ENCODE results near the gene TGM3. TPM values are rescaled to one million over a fixed set of nuclear protein-coding genes. Genes with fewer than 3 reads are reported as not detected.
"Not testable (repeated sequence)": the region's sequence is repeated elsewhere in the genome, so short reads cannot be mapped to it uniquely, and the experiment has no call there.

The TGM3 gene
- total and polyA plus RNA-seq, 7 experiments from 2014 or later, result not detected

- Histone ChIP-seq H3K27ac (ENCODE audit: low read depth, low read length) (no peak overlapping the region), H3K9me3 (ENCODE audit: control insufficient read depth in 2 of 3, low read length in 3 of 3) (no peaks in the 10 kb centered on the region), H3K36me3 (ENCODE audit: control insufficient read depth in 2 of 3, insufficient read depth in 3 of 3, low read length in 3 of 3) (no peaks in the 10 kb centered on the region), H3K4me1 (ENCODE audit: control insufficient read depth in 2 of 2, insufficient read depth in 2 of 2, low read length in 2 of 2) (no peaks in the 10 kb centered on the region), H3K27me3 (ENCODE audit: control insufficient read depth in 2 of 2, insufficient read depth in 2 of 2, low read length in 2 of 2) (no peaks in the 10 kb centered on the region), H3K4me3 (ENCODE audit: low read length) (no peak overlapping the region)
- intact Hi-C loops (cut with micrococcal nuclease), result no loop called here
- POLR2A ChIA-PET, result no interaction called here
- Mint-ChIP-seq H3K9me3 (no peaks in the 10 kb centered on the region), H3K36me3 (no peaks in the 10 kb centered on the region), H3K4me1 (peaks cover 0 to 15% (median 0%) of the 10 kb centered on the region in 7 donors), H3K27me3 (peaks cover 7 to 26% (median 24%) of the 10 kb centered on the region in 5 donors), H3K27ac (no peak overlapping the region), H3K4me3 (no peak overlapping the region)
- DNase-seq (no peak), ATAC-seq (peak; percentile 42)
- CTCF ChIA-PET, result no interaction called here
These were observed 39.8 kb upstream of the TGM3 start for GRCh38 chr20:2255926-2256531.

GRCh38 chr20:2259731-2260130, 36.1 kb upstream of the TGM3 start:
- intact Hi-C loops (cut with micrococcal nuclease), result loop anchor here in 1 of 2 donors (1.0 kb wide), 1 partner anchor 22 kb away; no protein-coding TSS in a partner anchor
- DNase-seq, result no peak
- no peaks in the 10 kb centered on the region for H3K36me3 ChIP-seq (ENCODE audit: control insufficient read depth in 2 of 3, insufficient read depth in 3 of 3, low read length in 3 of 3)
- no peak overlapping the region for H3K27ac ChIP-seq (ENCODE audit: low read depth, low read length)
- Mint-ChIP-seq H3K4me1 (peaks cover 0 to 11% (median 0%) of the 10 kb centered on the region in 7 donors), H3K27me3 (peaks cover 2 to 24% (median 14%) of the 10 kb centered on the region in 5 donors), H3K36me3 (no peaks in the 10 kb centered on the region), H3K9me3 (no peaks in the 10 kb centered on the region), H3K27ac (no peak overlapping the region), H3K4me3 (no peak overlapping the region)
- no peaks in the 10 kb centered on the region for H3K4me1 ChIP-seq (ENCODE audit: control insufficient read depth in 2 of 2, insufficient read depth in 2 of 2, low read length in 2 of 2)
- ATAC-seq, result no peak
- H3K27me3 ChIP-seq (ENCODE audit: control insufficient read depth in 2 of 2, insufficient read depth in 2 of 2, low read length in 2 of 2), result no peaks in the 10 kb centered on the region
- no peak overlapping the region for H3K4me3 ChIP-seq (ENCODE audit: low read length)
- ChIA-PET CTCF (no interaction called here), POLR2A (no interaction called here)
- H3K9me3 ChIP-seq (ENCODE audit: control insufficient read depth in 2 of 3, low read length in 3 of 3), result no peaks in the 10 kb centered on the region

- ATAC-seq (no peak), DNase-seq (no peak)
- Mint-ChIP-seq H3K27ac (no peak overlapping the region), H3K4me1 (peaks cover 0 to 8% (median 0%) of the 10 kb centered on the region in 7 donors), H3K36me3 (no peaks in the 10 kb centered on the region), H3K4me3 (no peak overlapping the region), H3K27me3 (peaks cover 2 to 22% (median 14%) of the 10 kb centered on the region in 5 donors), H3K9me3 (no peaks in the 10 kb centered on the region)
- POLR2A ChIA-PET, result no interaction called here
- H3K4me3 ChIP-seq (ENCODE audit: low read length), result no peak overlapping the region
- no peaks in the 10 kb centered on the region for H3K27me3 ChIP-seq (ENCODE audit: control insufficient read depth in 2 of 2, insufficient read depth in 2 of 2, low read length in 2 of 2)
- no peaks in the 10 kb centered on the region for H3K4me1 ChIP-seq (ENCODE audit: control insufficient read depth in 2 of 2, insufficient read depth in 2 of 2, low read length in 2 of 2)
- H3K27ac ChIP-seq (ENCODE audit: low read depth, low read length), result no peak overlapping the region
- CTCF ChIA-PET, result no interaction called here
- no peaks in the 10 kb centered on the region for H3K36me3 ChIP-seq (ENCODE audit: control insufficient read depth in 2 of 3, insufficient read depth in 3 of 3, low read length in 3 of 3)
- intact Hi-C loops (cut with micrococcal nuclease), result no loop called here
- no peaks in the 10 kb centered on the region for H3K9me3 ChIP-seq (ENCODE audit: control insufficient read depth in 2 of 3, low read length in 3 of 3)
These were observed 35.6 kb upstream of the TGM3 start for GRCh38 chr20:2260250-2260649.

GRCh38 chr20:2261046-2261485, 34.7 kb upstream of the TGM3 start:
- no peaks in the 10 kb centered on the region for H3K27me3 ChIP-seq (ENCODE audit: control insufficient read depth in 2 of 2, insufficient read depth in 2 of 2, low read length in 2 of 2)
- H3K4me3 ChIP-seq (ENCODE audit: low read length), result no peak overlapping the region
- no peaks in the 10 kb centered on the region for H3K36me3 ChIP-seq (ENCODE audit: control insufficient read depth in 2 of 3, insufficient read depth in 3 of 3, low read length in 3 of 3)
- H3K4me1 ChIP-seq (ENCODE audit: control insufficient read depth in 2 of 2, insufficient read depth in 2 of 2, low read length in 2 of 2), result no peaks in the 10 kb centered on the region
- H3K4me1 Mint-ChIP-seq, result peaks cover 0 to under 1% (median 0%) of the 10 kb centered on the region in 7 donors
- ChIA-PET CTCF (no interaction called here), POLR2A (no interaction called here)
- H3K36me3 Mint-ChIP-seq, result no peaks in the 10 kb centered on the region
- DNase-seq (no peak), ATAC-seq (no peak)
- intact Hi-C loops (cut with micrococcal nuclease), result no loop called here
- H3K27ac ChIP-seq (ENCODE audit: low read depth, low read length), result no peak overlapping the region
- H3K9me3 Mint-ChIP-seq, result no peaks in the 10 kb centered on the region
- no peaks in the 10 kb centered on the region for H3K9me3 ChIP-seq (ENCODE audit: control insufficient read depth in 2 of 3, low read length in 3 of 3)
- no peak overlapping the region for H3K27ac Mint-ChIP-seq
- H3K27me3 Mint-ChIP-seq, result peaks cover 2 to 27% (median 19%) of the 10 kb centered on the region in 5 donors
- no peak overlapping the region for H3K4me3 Mint-ChIP-seq

GRCh38 chr20:2261629-2262028, 34.2 kb upstream of the TGM3 start:
- Histone ChIP-seq H3K27me3 (ENCODE audit: control insufficient read depth in 2 of 2, insufficient read depth in 2 of 2, low read length in 2 of 2) (no peaks in the 10 kb centered on the region), H3K4me1 (ENCODE audit: control insufficient read depth in 2 of 2, insufficient read depth in 2 of 2, low read length in 2 of 2) (no peaks in the 10 kb centered on the region), H3K27ac (ENCODE audit: low read depth, low read length) (no peak overlapping the region), H3K4me3 (ENCODE audit: low read length) (no peak overlapping the region), H3K36me3 (ENCODE audit: control insufficient read depth in 2 of 3, insufficient read depth in 3 of 3, low read length in 3 of 3) (no peaks in the 10 kb centered on the region), H3K9me3 (ENCODE audit: control insufficient read depth in 2 of 3, low read length in 3 of 3) (no peaks in the 10 kb centered on the region)
- Mint-ChIP-seq H3K36me3 (no peaks in the 10 kb centered on the region), H3K4me3 (no peak overlapping the region), H3K27ac (no peak overlapping the region), H3K4me1 (no peaks in the 10 kb centered on the region), H3K9me3 (no peaks in the 10 kb centered on the region), H3K27me3 (peaks cover 6 to 31% (median 23%) of the 10 kb centered on the region in 5 donors)
- ChIA-PET CTCF (no interaction called here), POLR2A (no interaction called here)
- DNase-seq (no peak), ATAC-seq (no peak)
- intact Hi-C loops (cut with micrococcal nuclease), result no loop called here

GRCh38 chr20:2264118-2264517, 31.7 kb upstream of the TGM3 start:
- Mint-ChIP-seq H3K27me3 (peaks cover 25 to 41% (median 35%) of the 10 kb centered on the region in 5 donors), H3K9me3 (peaks cover 0 to 16% (median 0%) of the 10 kb centered on the region in 11 donors), H3K27ac (no peak overlapping the region), H3K4me1 (no peaks in the 10 kb centered on the region), H3K4me3 (no peak overlapping the region), H3K36me3 (no peaks in the 10 kb centered on the region)
- DNase-seq, result no peak
- Histone ChIP-seq H3K27me3 (ENCODE audit: control insufficient read depth in 2 of 2, insufficient read depth in 2 of 2, low read length in 2 of 2) (no peaks in the 10 kb centered on the region), H3K9me3 (ENCODE audit: control insufficient read depth in 2 of 3, low read length in 3 of 3) (no peaks in the 10 kb centered on the region), H3K4me3 (ENCODE audit: low read length) (no peak overlapping the region), H3K4me1 (ENCODE audit: control insufficient read depth in 2 of 2, insufficient read depth in 2 of 2, low read length in 2 of 2) (no peaks in the 10 kb centered on the region), H3K27ac (ENCODE audit: low read depth, low read length) (no peak overlapping the region), H3K36me3 (ENCODE audit: control insufficient read depth in 2 of 3, insufficient read depth in 3 of 3, low read length in 3 of 3) (no peaks in the 10 kb centered on the region)
- ChIA-PET POLR2A (no interaction called here), CTCF (no interaction called here)
- intact Hi-C loops (cut with micrococcal nuclease), result no loop called here
- ATAC-seq, result no peak

- H3K4me1 Mint-ChIP-seq; H3K27me3 ChIP-seq (ENCODE audit: control insufficient read depth in 2 of 2, insufficient read depth in 2 of 2, low read length in 2 of 2); H3K4me3 ChIP-seq (ENCODE audit: low read length); intact Hi-C loops (cut with micrococcal nuclease); H3K27ac Mint-ChIP-seq; H3K36me3 ChIP-seq (ENCODE audit: control insufficient read depth in 2 of 3, insufficient read depth in 3 of 3, low read length in 3 of 3); H3K36me3 Mint-ChIP-seq; ATAC-seq; H3K27ac ChIP-seq (ENCODE audit: low read depth, low read length); CTCF ChIA-PET; H3K4me1 ChIP-seq (ENCODE audit: control insufficient read depth in 2 of 2, insufficient read depth in 2 of 2, low read length in 2 of 2); DNase-seq; POLR2A ChIA-PET; H3K9me3 ChIP-seq (ENCODE audit: control insufficient read depth in 2 of 3, low read length in 3 of 3); H3K4me3 Mint-ChIP-seq: not testable (repeated sequence)
- H3K27me3 Mint-ChIP-seq, result peaks cover 28 to 45% (median 39%) of the 10 kb centered on the region in 5 donors
- H3K9me3 Mint-ChIP-seq, result peaks cover 0 to 23% (median 0%) of the 10 kb centered on the region in 11 donors
These were observed 31.0 kb upstream of the TGM3 start for GRCh38 chr20:2264621-2265374.
